HG03039 (cell line): Measurements from ENCODE around the gene PJVK.
A peak's percentile ranks its signal among the peaks of the same experiment; 100 is the strongest.
"Not testable (repeated sequence)": the region's sequence is repeated elsewhere in the genome, so short reads cannot be mapped to it uniquely, and the experiment has no call there.

Experiments
- ATAC-seq: cut with Tn5 transposase; IDR thresholded peaks from one replicate; pipeline ENCODE4 v1.9.1; 2021; ENCODE audit warnings: mild to moderate bottlenecking, moderate library complexity; ENCODE audit not compliant: unreplicated experiment

PJVK gene

DNA sequence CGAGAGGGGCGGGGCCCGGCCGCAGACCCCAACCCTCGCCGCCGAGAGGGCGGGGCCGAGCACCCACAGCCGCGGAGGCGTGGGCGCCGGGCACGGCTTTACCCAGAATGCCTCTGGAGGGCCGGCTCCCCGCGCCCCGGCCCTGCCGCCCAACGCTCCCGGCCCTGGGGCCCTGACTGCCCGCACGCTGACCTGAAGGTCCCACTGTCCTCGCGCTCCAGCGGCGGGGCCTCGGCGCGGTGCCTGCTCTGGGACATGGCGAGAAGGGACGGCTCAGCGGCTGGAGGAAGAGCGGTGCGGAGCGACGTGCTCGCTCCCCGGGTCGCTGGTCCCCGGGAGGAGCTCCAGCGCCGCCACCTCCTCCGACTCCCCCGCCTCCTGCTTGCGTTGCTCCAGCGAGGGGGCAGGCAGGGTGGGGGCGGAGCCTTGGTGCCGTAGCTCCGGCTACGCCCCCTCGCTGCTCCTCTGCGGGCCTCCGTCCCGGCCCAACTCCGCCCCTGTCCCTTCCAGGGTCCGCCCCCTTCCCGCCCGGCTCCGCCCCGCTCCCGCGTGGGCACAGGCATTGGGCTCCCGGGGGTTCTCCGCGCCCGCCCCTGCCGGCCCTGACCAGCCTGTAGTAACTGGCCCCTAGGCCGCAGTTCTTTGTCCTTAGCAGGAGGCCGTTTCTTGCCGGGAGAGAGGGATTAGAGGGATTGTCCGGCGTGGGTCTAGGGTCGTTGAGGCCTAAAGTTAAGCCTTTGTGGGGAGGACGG lies at the start of gene PJVK, which contains the start of gene PRKRA:
PJVK (plus strand) TSS at position 605 of the 752 bp plus-strand sequence. CDS start 2,032 bp downstream, outside the sequence.
PRKRA (minus strand) TSS at position 402 of the 752 bp plus-strand sequence; CDS start at position 257, 145 bp downstream.
- ATAC-seq = peak; percentile 80

GRCh38 chr2:178401994-178402437 lies 49.2 kb upstream of the PJVK start:
- no peak for ATAC-seq

GRCh38 chr2:178403671-178404306 lies 47.4 kb upstream of the PJVK start:
- ATAC-seq = peak; percentile 20

DNA sequence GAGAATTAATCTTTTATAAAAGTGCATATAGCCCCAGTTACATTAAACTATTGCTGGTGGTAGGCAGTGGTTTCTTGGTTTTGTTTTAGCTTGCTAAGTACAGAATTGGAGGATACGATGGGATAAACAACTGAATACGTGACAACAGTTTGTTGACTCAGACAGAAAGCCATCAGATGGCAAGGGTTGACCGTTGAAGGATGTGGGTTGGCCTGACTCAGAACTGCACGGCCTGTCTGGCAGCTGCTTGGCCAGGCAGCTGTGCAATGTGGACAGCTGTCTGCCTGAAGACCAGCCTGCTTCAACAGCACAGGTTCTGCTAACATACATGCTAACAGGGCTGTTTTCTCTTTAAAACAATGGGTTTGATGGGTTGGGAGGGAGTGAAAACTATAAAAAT lies 46.8 kb upstream of the PJVK start:
- peak; percentile 100 for ATAC-seq

DNA sequence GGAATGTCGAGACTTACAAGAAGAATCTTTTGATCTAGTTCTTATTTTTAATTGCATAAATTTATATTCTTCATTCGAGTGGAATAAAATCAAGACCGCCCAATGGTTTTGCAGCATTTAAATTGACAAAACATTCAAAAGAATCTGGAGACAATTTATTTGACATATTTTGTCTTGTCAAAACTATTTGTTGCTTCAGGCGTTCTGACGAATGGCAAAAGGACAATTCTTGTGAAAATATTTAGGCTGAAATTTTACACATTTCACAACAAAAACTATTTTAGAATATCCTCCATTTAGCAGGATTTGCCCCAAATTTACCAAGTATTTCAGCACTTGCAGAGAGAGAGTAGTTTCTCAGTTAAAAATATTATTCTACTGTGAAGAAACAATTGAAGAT lies 41.9 kb upstream of the PJVK start:
- no peak for ATAC-seq

DNA sequence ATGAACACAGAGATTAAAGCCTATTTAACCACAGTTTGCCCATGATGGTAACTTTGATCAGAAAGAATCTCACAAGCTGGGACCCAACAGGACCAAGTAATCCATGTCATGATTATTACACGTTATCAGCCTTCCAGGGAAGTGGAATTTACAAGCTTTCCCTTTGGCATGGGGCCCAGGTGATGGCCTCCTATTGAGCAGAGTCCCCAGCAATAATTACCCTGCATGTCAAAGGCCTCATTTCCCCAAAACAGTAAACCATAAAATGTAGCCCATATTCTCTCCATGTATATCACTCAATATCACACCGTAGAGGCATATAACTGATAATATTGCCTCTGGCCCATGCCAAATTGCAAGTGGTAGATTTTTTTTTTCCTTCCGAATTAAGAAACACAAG lies 39.1 kb upstream of the PJVK start:
- no peak for ATAC-seq

DNA sequence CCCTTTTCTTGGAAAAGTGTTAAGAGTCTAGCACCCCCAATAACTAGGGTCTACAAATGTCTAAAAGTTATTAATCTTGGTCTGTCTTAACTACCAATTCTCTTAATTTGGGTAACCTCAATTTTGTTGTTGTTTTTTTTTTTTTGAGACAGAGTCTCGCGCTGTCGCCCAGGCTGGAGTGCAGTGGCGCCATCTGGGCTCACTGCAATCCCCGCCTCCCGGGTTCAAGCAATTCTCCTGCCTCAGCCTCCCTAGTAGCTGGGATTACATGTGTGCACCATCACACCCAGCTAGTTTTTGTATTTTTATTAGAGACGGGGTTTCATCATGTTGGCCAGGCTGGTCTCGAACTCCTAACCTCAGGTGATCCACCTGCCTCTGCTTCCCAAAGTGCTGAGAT lies 38.7 kb upstream of the PJVK start:
- not testable (repeated sequence) for ATAC-seq

- ATAC-seq = peak; percentile 80
Measured at GRCh38 chr2:178413472-178414265, 37.5 kb upstream of the PJVK start.

- peak; percentile 80 for ATAC-seq
Measured at GRCh38 chr2:178414266-178415247, 36.6 kb upstream of the PJVK start.

DNA sequence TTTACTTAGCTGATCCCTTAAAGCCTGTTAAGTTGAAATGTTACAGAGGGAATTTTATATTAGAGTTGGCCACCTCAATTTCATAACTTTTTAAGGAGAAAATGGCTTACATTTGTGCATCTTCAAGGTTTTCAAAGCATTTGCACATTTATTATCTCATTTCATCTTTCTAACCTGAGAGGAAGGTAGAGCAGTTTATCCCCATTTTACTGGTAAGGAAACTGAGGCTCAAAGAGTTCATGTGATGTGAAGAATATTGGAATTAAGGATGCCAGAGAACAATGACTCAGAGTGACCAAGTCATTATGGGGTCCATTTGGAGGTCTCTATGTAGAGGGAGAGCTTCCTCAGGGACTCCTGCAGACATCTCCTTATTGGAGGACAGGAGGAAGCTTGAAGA lies 35.2 kb upstream of the PJVK start:
- ATAC-seq = no peak

GRCh38 chr2:178417916-178418315 lies 33.3 kb upstream of the PJVK start:
- ATAC-seq = no peak

DNA sequence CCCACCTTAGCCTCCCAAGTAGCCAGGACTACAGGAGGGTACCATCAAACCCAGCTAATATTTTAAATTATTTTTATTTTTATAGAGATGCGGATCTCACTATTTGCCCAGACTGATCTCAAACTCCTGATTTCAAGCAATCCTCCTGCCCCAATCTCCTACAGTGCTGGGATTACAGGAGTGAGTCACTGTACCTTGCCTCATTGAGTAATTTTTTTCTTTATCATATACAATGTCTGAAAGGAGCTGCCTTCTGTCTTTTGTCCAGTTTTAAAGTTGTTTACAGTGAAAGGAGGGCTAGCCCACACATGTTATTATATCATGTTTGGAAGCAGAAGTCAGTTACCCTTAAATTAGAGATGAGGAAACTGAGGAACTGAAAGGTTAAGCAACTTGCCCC lies 32.8 kb upstream of the PJVK start:
- no peak for ATAC-seq

DNA sequence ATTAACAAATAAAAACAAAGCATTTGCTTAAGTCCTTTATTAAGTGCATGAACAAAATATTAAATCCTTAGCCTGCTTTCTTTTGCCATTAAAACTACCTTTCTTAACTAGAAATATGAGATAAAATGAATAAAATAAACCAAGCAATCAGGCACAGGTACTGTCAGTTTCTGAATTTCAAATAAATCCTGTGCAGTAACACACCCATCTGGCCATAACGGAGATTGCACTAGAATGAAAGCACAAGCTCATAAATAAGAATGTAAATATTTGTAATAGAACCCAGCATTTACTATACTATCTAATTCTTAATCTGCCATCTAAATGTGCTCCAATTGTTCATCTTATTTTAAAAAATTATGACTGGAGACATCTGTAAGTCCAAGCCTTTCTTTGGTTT lies 32.1 kb upstream of the PJVK start:
- no peak for ATAC-seq

GRCh38 chr2:178420463-178420999 lies 30.6 kb upstream of the PJVK start:
- ATAC-seq = no peak

DNA sequence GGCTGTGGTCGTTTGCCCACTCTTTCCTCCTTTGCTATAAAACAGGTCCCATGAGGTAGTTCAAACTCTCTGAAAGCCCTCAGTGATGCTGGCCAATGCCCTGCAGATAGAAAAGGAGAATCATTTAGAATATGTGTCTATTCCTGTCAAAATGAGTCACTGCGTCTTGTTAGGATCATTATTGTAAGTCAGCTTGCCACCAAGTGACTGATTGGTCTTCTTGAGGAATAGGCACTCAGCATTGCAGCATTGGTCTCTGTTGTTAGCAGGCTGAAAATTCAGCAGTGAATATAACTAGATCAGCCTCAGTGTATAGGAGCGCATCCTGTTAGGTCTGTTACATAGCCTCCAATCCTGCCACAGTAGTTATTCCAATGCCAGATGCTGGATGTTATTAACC lies 29.1 kb upstream of the PJVK start:
- ATAC-seq = no peak

GRCh38 chr2:178423746-178424145 lies 27.4 kb upstream of the PJVK start:
- not testable (repeated sequence) for ATAC-seq

- ATAC-seq = no peak
Measured at GRCh38 chr2:178425255-178425827, 25.8 kb upstream of the PJVK start.

- ATAC-seq = no peak
Measured at GRCh38 chr2:178426388-178426787, 24.8 kb upstream of the PJVK start.

DNA sequence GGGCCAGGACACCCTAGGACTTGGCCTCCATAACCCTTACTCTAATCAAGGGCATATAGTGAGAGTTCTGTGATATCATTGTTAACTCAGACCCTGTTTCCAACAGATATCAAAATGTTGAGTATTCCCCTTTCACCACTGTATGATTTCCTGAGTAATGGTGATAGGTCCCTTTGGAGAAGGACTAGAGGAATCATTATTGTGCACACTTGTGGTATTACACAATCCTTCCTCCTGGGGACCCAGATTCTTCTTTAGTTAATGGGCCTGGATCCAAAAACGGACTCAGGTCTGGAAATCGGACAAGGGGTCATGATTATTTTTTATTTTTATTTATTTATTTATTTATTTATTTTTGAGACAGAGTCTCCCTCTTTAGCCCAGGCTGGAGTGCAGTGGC lies 23.7 kb upstream of the PJVK start:
- no peak for ATAC-seq

- no peak for ATAC-seq
Measured at GRCh38 chr2:178428396-178428806, 22.8 kb upstream of the PJVK start.
